Glutamatergic neuron (in vitro differentiated cells): ENCODE measurements around the gene CHRM1. TPM values are rescaled to one million over a fixed set of nuclear protein-coding genes. Genes with fewer than 3 reads are reported as not detected.

Experiments
- DNase-seq: peaks from one replicate; pipeline ENCODE4 v3.0.0; 2022
- H3K27ac Mint-ChIP-seq: one replicate; pipeline ENCODE4 v1.8.0; 2020; ENCODE audit warnings: mild to moderate bottlenecking, mixed read lengths, inconsistent platforms; ENCODE audit not compliant: unreplicated experiment
- H3K27me3 Mint-ChIP-seq: one replicate; pipeline ENCODE4 v1.8.0; 2020; ENCODE audit warnings: mild to moderate bottlenecking, moderate library complexity, mixed read lengths, inconsistent platforms; ENCODE audit not compliant: unreplicated experiment
- H3K36me3 Mint-ChIP-seq: one replicate; pipeline ENCODE4 v1.8.0; 2020; ENCODE audit warnings: mild to moderate bottlenecking, mixed read lengths, inconsistent platforms; ENCODE audit not compliant: unreplicated experiment
- H3K4me1 Mint-ChIP-seq: one replicate; pipeline ENCODE4 v1.8.0; 2020; ENCODE audit warnings: mild to moderate bottlenecking, low read depth, mixed read lengths, inconsistent platforms; ENCODE audit not compliant: unreplicated experiment
- H3K4me3 Mint-ChIP-seq: one replicate; pipeline ENCODE4 v1.8.0; 2020; ENCODE audit warnings: mild to moderate bottlenecking, mixed read lengths, inconsistent platforms; ENCODE audit not compliant: unreplicated experiment
- H3K9me3 Mint-ChIP-seq: one replicate; pipeline ENCODE4 v1.8.0; 2020; ENCODE audit warnings: mild to moderate bottlenecking, moderate library complexity, mixed read lengths, inconsistent platforms; ENCODE audit not compliant: unreplicated experiment
- long read RNA-seq: library from polyadenylated mRNA; unstranded; transcript quantifications from one replicate; pipeline ENCODE4 v2.0.0, GENCODE V29; 2020; ENCODE audit not compliant: unreplicated experiment
- total RNA-seq: library from RNA; stranded (reverse); fragmentation: NEBNext Ultra II Directional; extraction: Animal tissue kit (Norgen Biotek cat#: 25700); gene quantifications from one replicate; pipeline ENCODE4 v1.2.1, GENCODE V29; 2021; ENCODE audit not compliant: unreplicated experiment
- TF ChIP-seq, protein P1 (sequence below): fragments of 200-600 bp; sonication (generic); IDR thresholded peaks from one replicate; pipeline ENCODE4 v1.5.0; 2021; ENCODE audit not compliant: partially characterized antibody, unreplicated experiment

CHRM1 gene, protein sequence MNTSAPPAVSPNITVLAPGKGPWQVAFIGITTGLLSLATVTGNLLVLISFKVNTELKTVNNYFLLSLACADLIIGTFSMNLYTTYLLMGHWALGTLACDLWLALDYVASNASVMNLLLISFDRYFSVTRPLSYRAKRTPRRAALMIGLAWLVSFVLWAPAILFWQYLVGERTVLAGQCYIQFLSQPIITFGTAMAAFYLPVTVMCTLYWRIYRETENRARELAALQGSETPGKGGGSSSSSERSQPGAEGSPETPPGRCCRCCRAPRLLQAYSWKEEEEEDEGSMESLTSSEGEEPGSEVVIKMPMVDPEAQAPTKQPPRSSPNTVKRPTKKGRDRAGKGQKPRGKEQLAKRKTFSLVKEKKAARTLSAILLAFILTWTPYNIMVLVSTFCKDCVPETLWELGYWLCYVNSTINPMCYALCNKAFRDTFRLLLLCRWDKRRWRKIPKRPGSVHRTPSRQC
- total RNA-seq = not detected
- long read RNA-seq = 0 reads

DNA sequence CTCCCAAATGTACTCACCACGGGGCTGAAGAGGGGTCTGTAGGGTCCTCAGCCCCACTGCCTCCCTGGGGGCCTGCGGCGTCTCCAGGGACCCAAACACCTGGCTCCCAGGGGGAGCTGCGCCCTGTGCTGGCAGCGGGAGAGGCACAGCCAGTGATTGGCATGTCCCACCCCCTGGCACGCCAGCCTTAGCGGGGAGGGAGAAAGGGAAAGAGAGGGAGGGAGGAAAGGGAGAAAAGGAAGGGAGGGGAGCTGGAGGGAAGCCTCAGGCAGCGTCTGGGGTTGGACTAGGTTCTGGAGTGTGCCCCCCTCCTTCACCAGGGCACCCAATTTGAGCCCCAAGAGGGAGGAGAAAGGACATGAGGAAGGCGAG, at the start of gene CHRM1:
TSS of gene CHRM1 (minus strand) at position 163 of the 372 bp plus-strand sequence. CDS start 10,263 bp downstream, outside the sequence.
- H3K36me3 Mint-ChIP-seq = no peaks in the 10 kb centered on the region
- H3K27me3 Mint-ChIP-seq = peaks cover 15% of the 10 kb centered on the region

DNA sequence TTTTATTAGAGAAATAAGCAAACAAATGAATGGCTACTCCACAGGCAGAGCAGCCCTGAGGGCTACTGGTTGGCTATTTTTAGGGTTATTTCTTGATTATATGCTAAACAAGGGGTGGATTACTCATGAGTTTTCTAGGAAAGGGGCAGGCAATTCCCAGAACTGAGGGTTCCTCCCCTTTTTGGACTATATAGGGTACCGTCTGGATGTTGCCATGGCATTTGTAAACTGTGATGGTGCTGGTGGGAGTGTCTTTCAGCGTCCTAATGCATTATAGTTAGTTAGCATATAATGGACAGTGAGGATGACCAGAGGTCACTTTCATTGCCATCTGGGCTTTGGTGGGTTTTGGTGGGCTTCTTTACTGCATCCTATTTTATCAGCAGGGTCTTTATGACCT, 44.4 kb upstream of the CHRM1 start:
- Mint-ChIP-seq H3K9me3 (peaks cover 6% of the 10 kb centered on the region), H3K27me3 (no peaks in the 10 kb centered on the region), H3K4me3 (no peak overlapping the region), H3K27ac (no peak overlapping the region), H3K4me1 (no peaks in the 10 kb centered on the region), H3K36me3 (no peaks in the 10 kb centered on the region)
- TF ChIP-seq, protein P1, sequence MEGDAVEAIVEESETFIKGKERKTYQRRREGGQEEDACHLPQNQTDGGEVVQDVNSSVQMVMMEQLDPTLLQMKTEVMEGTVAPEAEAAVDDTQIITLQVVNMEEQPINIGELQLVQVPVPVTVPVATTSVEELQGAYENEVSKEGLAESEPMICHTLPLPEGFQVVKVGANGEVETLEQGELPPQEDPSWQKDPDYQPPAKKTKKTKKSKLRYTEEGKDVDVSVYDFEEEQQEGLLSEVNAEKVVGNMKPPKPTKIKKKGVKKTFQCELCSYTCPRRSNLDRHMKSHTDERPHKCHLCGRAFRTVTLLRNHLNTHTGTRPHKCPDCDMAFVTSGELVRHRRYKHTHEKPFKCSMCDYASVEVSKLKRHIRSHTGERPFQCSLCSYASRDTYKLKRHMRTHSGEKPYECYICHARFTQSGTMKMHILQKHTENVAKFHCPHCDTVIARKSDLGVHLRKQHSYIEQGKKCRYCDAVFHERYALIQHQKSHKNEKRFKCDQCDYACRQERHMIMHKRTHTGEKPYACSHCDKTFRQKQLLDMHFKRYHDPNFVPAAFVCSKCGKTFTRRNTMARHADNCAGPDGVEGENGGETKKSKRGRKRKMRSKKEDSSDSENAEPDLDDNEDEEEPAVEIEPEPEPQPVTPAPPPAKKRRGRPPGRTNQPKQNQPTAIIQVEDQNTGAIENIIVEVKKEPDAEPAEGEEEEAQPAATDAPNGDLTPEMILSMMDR = no peak
- DNase-seq = no peak

More for the DNA sequence above, at the start of gene CHRM1:
- Mint-ChIP-seq H3K27ac (no peak within 1 kb of the TSS), H3K4me3 (no peak within 1 kb of the TSS), H3K9me3 (no peaks in the 10 kb centered on the region), H3K4me1 (peaks cover 2% of the 10 kb centered on the region)
- TF ChIP-seq, protein P1 = no peak
- DNase-seq = no peak

DNA sequence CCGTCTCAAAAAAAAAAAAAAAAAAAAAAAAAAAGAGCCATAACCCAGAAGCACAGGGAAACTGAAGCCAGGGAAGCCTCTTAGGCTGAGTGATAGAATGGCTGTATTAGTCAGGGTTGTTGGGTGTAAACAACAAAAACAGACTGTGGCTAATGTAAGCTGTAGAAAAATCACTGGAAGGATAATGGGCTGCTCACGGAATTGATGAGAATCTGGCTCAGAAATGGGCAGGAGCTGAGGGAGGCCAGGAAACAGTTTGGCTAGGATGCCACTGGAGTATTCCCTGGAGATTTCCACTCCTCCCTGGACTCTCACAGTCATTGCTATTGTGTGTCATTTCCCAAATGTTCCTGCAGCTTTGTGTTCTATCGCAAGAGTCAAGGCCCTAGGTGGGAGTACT, 41.2 kb upstream of the CHRM1 start:
- Mint-ChIP-seq H3K36me3 (no peaks in the 10 kb centered on the region), H3K27me3 (peaks cover 2% of the 10 kb centered on the region), H3K4me1 (no peaks in the 10 kb centered on the region), H3K27ac (no peak overlapping the region), H3K9me3 (peaks cover 8% of the 10 kb centered on the region), H3K4me3 (no peak overlapping the region)
- no peak for DNase-seq
- TF ChIP-seq, protein P1 = no peak

DNA sequence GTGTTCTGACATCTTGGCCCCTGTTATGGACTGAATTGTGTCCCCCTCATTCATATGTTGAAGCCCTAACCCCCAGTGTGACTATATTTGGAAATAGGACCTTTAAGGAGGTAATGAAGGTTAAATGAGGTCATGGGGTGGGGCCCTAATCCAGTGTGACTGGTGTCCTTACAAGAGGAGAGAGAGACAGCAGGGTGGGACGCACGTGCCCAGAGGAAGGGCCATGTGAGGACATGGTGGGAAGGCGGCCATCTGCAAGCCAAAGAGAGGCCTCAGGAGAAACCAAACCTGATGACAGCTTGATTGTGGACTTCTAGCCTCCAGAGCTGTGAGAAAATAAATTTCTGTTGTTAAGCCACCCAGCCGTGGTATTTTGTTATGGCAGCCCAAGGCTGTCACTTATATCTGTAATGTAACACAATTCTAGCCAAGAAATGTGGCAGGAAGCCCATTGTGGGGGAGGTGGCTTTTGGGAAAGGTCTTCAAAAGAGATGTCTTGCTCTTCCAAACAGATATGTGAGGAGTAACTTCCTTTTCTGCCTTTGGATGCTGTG, 39.9 kb upstream of the CHRM1 start:
- no peak for DNase-seq
- Mint-ChIP-seq H3K9me3 (peaks cover 5% of the 10 kb centered on the region), H3K27ac (peak overlapping the region; percentile 62), H3K4me3 (no peak overlapping the region), H3K27me3 (peaks cover 2% of the 10 kb centered on the region), H3K4me1 (no peaks in the 10 kb centered on the region), H3K36me3 (no peaks in the 10 kb centered on the region)
- TF ChIP-seq, protein P1 = no peak

DNA sequence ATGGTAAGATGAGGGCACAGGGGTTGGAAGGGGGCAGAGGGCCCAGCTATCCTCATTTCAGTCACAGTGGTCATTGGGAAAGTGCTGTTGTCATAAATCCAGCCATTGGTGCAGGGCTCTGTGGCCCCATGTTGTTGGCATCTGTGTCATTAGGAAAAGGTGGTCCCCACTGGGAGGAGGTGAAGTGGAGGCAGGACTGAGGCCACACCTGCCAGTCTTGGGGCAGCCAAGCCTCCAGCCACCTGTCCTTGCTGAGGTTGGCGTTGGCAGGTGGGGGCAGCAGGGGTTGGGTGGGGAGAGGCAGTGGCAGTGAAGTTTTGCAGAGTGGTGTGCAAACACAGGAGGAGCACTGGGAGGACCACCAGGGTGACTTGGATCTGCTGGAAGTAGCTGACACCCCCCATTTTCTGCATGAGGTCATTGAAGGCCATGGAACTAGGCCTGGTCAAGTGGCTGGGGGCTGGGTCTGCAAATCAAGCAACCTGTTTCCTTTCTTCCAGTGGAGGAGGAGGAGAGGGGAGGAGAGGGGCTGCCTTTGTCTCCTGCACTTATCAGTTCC, 38.3 kb upstream of the CHRM1 start:
- no peaks in the 10 kb centered on the region for H3K36me3 Mint-ChIP-seq

More for the DNA sequence above, 38.3 kb upstream of the CHRM1 start:
- Mint-ChIP-seq H3K4me1 (no peaks in the 10 kb centered on the region), H3K27me3 (peaks cover 2% of the 10 kb centered on the region), H3K4me3 (no peak overlapping the region), H3K27ac (no peak overlapping the region), H3K9me3 (peaks cover 5% of the 10 kb centered on the region)
- no peak for DNase-seq
- TF ChIP-seq, protein P1 = no peak
